ENCODE data around the gene CKAP4.

CKAP4 gene

GRCh38 chr12:106217706-106218105, 30.1 kb downstream of the CKAP4 start:
- H3K4me1 ChIP-seq (ENCODE audit: low read depth, poor library complexity, severe bottlenecking) = peaks cover 11% of the 10 kb centered on the region
- no peaks in the 10 kb centered on the region for H3K36me3 ChIP-seq (ENCODE audit: insufficient read depth)
- no peak overlapping the region for H2AFZ ChIP-seq (ENCODE audit: low read depth)
- H3K27ac ChIP-seq = no peak overlapping the region
- H3K27me3 ChIP-seq (ENCODE audit: insufficient read depth, low read depth) = no peaks in the 10 kb centered on the region
- TF ChIP-seq CTCF (conservative IDR thresholded peaks at IDR 0.05; ENCODE audit: low read depth, low read length) = no peak
- H3K4me3 ChIP-seq (IDR thresholded peaks at IDR 0.05; ENCODE audit: insufficient read depth, low read depth, low read length) = no peak overlapping the region
- no peaks in the 10 kb centered on the region for H4K20me1 ChIP-seq (ENCODE audit: insufficient read depth)
- H3K9ac ChIP-seq = no peak overlapping the region
- no peaks in the 10 kb centered on the region for H3K79me2 ChIP-seq (ENCODE audit: insufficient read depth, low read depth)
- no peak overlapping the region for H3K4me2 ChIP-seq

GRCh38 chr12:106214571-106214970, 33.2 kb downstream of the CKAP4 start:
- TF ChIP-seq CTCF (conservative IDR thresholded peaks at IDR 0.05; ENCODE audit: low read depth, low read length) = no peak
- no peak overlapping the region for H3K4me2 ChIP-seq
- H3K9ac ChIP-seq = no peak overlapping the region
- H2AFZ ChIP-seq (ENCODE audit: low read depth) = no peak overlapping the region
- H4K20me1 ChIP-seq (ENCODE audit: insufficient read depth) = no peaks in the 10 kb centered on the region
- no peak overlapping the region for H3K27ac ChIP-seq
- H3K36me3 ChIP-seq (ENCODE audit: insufficient read depth) = no peaks in the 10 kb centered on the region
- no peaks in the 10 kb centered on the region for H3K27me3 ChIP-seq (ENCODE audit: insufficient read depth, low read depth)
- H3K79me2 ChIP-seq (ENCODE audit: insufficient read depth, low read depth) = no peaks in the 10 kb centered on the region
- H3K4me1 ChIP-seq (ENCODE audit: low read depth, poor library complexity, severe bottlenecking) = no peaks in the 10 kb centered on the region
- no peak overlapping the region for H3K4me3 ChIP-seq (IDR thresholded peaks at IDR 0.05; ENCODE audit: insufficient read depth, low read depth, low read length)

GRCh38 chr12:106213662-106214061, 34.2 kb downstream of the CKAP4 start:
- Histone ChIP-seq H3K4me1 (ENCODE audit: low read depth, poor library complexity, severe bottlenecking) (no peaks in the 10 kb centered on the region), H3K36me3 (ENCODE audit: insufficient read depth) (no peaks in the 10 kb centered on the region), H4K20me1 (ENCODE audit: insufficient read depth) (no peaks in the 10 kb centered on the region), H3K27me3 (ENCODE audit: insufficient read depth, low read depth) (no peaks in the 10 kb centered on the region), H3K4me2 (no peak overlapping the region), H2AFZ (ENCODE audit: low read depth) (no peak overlapping the region), H3K9ac (no peak overlapping the region), H3K27ac (no peak overlapping the region), H3K79me2 (ENCODE audit: insufficient read depth, low read depth) (no peaks in the 10 kb centered on the region), H3K4me3 (IDR thresholded peaks at IDR 0.05; ENCODE audit: insufficient read depth, low read depth, low read length) (no peak overlapping the region)
- TF ChIP-seq CTCF (conservative IDR thresholded peaks at IDR 0.05; ENCODE audit: low read depth, low read length) = no peak

GRCh38 chr12:106211973-106212372, 35.8 kb downstream of the CKAP4 start:
- Histone ChIP-seq H3K36me3 (ENCODE audit: insufficient read depth) (no peaks in the 10 kb centered on the region), H3K27ac (no peak overlapping the region), H3K9ac (no peak overlapping the region), H3K27me3 (ENCODE audit: insufficient read depth, low read depth) (no peaks in the 10 kb centered on the region), H3K4me2 (no peak overlapping the region), H2AFZ (ENCODE audit: low read depth) (no peak overlapping the region), H3K79me2 (ENCODE audit: insufficient read depth, low read depth) (no peaks in the 10 kb centered on the region), H3K4me3 (IDR thresholded peaks at IDR 0.05; ENCODE audit: insufficient read depth, low read depth, low read length) (no peak overlapping the region), H4K20me1 (ENCODE audit: insufficient read depth) (no peaks in the 10 kb centered on the region), H3K4me1 (ENCODE audit: low read depth, poor library complexity, severe bottlenecking) (no peaks in the 10 kb centered on the region)
- TF ChIP-seq CTCF (conservative IDR thresholded peaks at IDR 0.05; ENCODE audit: low read depth, low read length) = no peak

Data from KMS-11 (cell line).